Measurements from ENCODE around the gene PNMA8C.

Gene PNMA8C

DNA sequence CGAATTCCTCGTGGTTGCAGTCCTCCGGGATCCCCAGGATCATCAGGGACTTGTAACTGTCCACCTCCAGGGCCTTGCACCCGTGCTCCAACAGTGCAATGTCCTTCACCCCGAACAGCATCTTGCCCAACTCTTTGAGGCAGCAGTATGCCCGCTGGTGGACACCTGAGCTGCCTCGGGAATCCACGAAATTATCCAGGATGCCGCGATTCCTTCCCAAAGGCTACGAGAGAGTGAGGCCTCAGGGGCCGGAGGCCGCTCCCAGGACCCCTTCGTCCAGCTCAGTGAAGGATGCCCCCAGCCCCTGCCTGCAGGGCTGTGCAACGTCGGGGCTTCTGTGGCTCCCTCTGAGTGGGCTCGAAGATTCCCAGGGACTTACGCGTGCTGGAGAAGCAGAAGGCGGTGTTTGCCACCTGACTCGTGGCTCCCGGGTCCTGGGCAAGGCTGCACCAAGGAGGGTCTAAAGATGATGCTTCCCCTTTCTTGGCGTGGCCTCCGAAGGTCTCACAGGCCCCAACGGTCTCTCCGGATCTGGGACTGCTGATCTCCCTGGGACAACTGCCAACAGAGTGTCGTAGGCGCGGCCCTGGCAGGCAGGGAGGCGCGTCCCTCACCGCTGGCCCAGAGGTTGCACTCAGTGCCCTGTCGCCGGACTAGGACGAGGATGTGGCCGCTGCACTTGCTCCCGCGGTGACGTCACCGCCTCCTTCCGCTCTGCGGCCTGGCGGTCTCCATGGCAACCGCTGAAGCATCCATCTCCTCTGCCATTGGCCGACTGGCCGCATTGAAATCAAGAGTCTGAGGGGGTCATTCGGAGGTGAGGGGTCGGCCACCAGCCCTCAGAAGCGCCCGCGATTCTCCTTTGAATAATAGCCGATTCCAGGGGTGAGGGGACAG lies at the start of gene PNMA8C:
PNMA8C (minus strand) TSS at position 698 of the 897 bp plus-strand sequence; CDS start at position 121, 577 bp downstream.
- TF ChIP-seq ZBTB7A (IDR thresholded peaks at IDR 0.05; ENCODE audit: low read depth) (no peak), EGR1 (IDR thresholded peaks at IDR 0.05) (no peak), NFIC (IDR thresholded peaks at IDR 0.05) (no peak), CREB1 (IDR thresholded peaks at IDR 0.05; ENCODE audit: low read depth) (no peak)
- TF ChIP-seq, protein P1, sequence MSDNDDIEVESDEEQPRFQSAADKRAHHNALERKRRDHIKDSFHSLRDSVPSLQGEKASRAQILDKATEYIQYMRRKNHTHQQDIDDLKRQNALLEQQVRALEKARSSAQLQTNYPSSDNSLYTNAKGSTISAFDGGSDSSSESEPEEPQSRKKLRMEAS (IDR thresholded peaks at IDR 0.05): no peak

DNA sequence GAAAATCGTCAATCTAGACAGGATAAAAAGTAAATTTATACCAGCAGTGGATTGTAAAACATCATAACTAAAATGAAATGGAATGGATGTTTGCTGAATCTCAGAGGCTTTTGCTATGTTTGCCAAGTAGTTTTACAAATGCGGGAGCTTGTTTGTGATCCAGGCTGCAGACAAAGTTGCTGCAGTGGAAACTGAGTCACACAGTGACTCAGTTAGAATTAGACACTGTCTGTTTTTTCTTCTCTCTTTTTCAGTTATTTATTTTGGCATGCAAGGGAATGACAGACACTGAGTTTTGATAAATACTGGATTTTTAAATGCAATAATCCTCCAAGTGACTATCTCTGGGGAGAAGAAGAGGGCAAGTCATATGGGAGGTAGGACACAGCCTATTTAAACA lies 47.2 kb upstream of the PNMA8C start:
- TF ChIP-seq, protein P2, sequence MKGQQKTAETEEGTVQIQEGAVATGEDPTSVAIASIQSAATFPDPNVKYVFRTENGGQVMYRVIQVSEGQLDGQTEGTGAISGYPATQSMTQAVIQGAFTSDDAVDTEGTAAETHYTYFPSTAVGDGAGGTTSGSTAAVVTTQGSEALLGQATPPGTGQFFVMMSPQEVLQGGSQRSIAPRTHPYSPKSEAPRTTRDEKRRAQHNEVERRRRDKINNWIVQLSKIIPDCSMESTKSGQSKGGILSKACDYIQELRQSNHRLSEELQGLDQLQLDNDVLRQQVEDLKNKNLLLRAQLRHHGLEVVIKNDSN (IDR thresholded peaks at IDR 0.05): no peak
- TF ChIP-seq, protein P3, sequence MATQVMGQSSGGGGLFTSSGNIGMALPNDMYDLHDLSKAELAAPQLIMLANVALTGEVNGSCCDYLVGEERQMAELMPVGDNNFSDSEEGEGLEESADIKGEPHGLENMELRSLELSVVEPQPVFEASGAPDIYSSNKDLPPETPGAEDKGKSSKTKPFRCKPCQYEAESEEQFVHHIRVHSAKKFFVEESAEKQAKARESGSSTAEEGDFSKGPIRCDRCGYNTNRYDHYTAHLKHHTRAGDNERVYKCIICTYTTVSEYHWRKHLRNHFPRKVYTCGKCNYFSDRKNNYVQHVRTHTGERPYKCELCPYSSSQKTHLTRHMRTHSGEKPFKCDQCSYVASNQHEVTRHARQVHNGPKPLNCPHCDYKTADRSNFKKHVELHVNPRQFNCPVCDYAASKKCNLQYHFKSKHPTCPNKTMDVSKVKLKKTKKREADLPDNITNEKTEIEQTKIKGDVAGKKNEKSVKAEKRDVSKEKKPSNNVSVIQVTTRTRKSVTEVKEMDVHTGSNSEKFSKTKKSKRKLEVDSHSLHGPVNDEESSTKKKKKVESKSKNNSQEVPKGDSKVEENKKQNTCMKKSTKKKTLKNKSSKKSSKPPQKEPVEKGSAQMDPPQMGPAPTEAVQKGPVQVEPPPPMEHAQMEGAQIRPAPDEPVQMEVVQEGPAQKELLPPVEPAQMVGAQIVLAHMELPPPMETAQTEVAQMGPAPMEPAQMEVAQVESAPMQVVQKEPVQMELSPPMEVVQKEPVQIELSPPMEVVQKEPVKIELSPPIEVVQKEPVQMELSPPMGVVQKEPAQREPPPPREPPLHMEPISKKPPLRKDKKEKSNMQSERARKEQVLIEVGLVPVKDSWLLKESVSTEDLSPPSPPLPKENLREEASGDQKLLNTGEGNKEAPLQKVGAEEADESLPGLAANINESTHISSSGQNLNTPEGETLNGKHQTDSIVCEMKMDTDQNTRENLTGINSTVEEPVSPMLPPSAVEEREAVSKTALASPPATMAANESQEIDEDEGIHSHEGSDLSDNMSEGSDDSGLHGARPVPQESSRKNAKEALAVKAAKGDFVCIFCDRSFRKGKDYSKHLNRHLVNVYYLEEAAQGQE (IDR thresholded peaks at IDR 0.05; ENCODE audit: low read depth): no peak
- TF ChIP-seq CREB1 (IDR thresholded peaks at IDR 0.05; ENCODE audit: low read depth): no peak
- TF ChIP-seq TEAD4 (IDR thresholded peaks at IDR 0.05): no peak
- TF ChIP-seq EGR1 (IDR thresholded peaks at IDR 0.05): no peak
- no peak for TF ChIP-seq TAF1 (IDR thresholded peaks at IDR 0.05; ENCODE audit: low read depth)
- TF ChIP-seq EP300 (IDR thresholded peaks at IDR 0.05; ENCODE audit: borderline replicate concordance): no peak
- no peak for TF ChIP-seq TCF12 (IDR thresholded peaks at IDR 0.05; ENCODE audit: low read depth)
- no peak for TF ChIP-seq NFIC (IDR thresholded peaks at IDR 0.05)
- TF ChIP-seq YY1 (IDR thresholded peaks at IDR 0.05; ENCODE audit: low read depth): no peak
- TF ChIP-seq, protein P1 (IDR thresholded peaks at IDR 0.05): no peak

DNA sequence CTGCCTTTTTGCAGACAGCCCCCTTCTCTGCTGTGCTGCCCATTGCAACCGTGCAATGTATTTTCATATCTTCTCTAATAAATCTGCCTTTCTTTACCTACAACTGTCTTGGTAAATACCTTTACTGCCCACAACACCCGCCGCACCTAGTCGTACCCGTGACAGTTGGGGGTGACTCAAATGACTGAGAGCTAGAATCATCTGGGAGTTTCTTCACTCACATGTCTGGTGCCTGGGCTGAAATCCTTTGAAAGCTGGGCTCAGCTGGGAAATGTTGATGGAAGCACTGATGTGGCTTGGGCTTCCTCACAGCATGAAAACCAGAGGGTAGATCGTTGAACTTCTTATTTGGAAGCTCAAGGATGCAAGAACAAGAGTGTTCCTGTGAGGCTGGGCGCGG lies 45.5 kb upstream of the PNMA8C start:
- TF ChIP-seq EP300 (IDR thresholded peaks at IDR 0.05; ENCODE audit: borderline replicate concordance) (no peak), EGR1 (IDR thresholded peaks at IDR 0.05) (no peak), NFIC (IDR thresholded peaks at IDR 0.05) (no peak), ZBTB7A (IDR thresholded peaks at IDR 0.05; ENCODE audit: low read depth) (0 out of 2 replicates have a peak, but pooled peaks have one; percentile 43)

DNA sequence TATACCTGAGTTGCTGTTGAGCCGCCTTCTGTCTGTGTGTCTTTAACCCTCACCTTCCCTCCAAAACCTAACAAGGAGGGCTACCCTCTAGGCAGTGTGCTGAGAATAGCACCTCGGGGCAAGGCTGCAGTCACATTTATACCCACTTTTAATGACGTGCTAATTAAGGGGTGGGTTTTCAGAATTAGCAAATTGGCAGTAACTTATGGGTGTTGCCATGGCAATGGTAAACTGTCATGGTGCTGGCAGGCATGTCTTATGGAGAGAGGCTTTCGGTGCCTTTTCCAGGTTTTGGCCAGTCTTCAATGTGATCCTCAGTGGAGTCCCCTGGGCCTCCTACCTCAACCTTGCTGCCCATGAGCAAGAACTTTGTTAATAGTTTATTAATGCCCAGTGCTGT lies 43.9 kb upstream of the PNMA8C start:
- no peak for TF ChIP-seq TEAD4 (IDR thresholded peaks at IDR 0.05)
- TF ChIP-seq FOXM1 (IDR thresholded peaks at IDR 0.05; ENCODE audit: borderline replicate concordance, low read depth): no peak
- no peak for TF ChIP-seq TAF1 (IDR thresholded peaks at IDR 0.05; ENCODE audit: low read depth)
- TF ChIP-seq, protein P1 (IDR thresholded peaks at IDR 0.05): no peak
- TF ChIP-seq CREB1 (IDR thresholded peaks at IDR 0.05; ENCODE audit: low read depth): no peak
- no peak for TF ChIP-seq EP300 (IDR thresholded peaks at IDR 0.05; ENCODE audit: borderline replicate concordance)
- no peak for TF ChIP-seq ZBTB7A (IDR thresholded peaks at IDR 0.05; ENCODE audit: low read depth)
- TF ChIP-seq NFIC (IDR thresholded peaks at IDR 0.05): no peak
- no peak for TF ChIP-seq EGR1 (IDR thresholded peaks at IDR 0.05)
- TF ChIP-seq, protein P2 (IDR thresholded peaks at IDR 0.05): no peak
- TF ChIP-seq TCF12 (IDR thresholded peaks at IDR 0.05; ENCODE audit: low read depth): no peak
- TF ChIP-seq, protein P3 (IDR thresholded peaks at IDR 0.05; ENCODE audit: low read depth): no peak
- no peak for TF ChIP-seq CEBPB (IDR thresholded peaks at IDR 0.05)

DNA sequence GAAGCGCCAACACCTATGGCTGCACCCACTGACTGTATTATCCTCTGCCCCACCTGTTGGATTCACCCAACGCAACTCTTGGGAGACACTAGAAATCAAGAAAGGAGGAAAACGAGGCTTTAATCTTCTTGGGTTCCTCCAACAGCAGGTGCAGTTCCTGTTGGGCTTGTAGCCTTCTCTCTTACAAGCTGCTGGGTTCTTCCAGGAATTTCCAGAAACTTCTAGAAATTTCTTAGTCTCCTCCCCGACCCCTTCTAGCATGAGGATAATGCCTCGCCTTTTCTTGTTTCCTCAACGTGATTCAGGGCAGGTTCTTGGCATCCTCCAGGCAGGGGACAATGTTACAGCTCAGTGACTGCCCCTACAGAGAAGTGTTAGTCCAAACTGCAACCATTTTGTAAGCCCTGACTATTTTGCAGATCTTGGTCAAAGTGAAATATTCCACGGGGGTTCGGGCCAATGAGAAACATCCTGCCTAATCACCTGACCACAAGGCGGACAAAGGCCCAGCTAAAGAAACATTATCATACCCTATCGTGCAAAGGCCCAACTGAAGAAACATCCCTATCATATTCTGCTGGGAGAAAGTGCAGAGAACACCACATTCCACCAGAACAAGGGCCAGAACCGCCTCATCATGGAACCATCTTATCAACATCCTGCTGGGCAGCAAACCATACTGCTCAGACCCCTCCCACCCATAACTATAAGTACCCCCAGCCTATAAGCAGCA lies 43.2 kb upstream of the PNMA8C start:
- TF ChIP-seq, protein P2 (IDR thresholded peaks at IDR 0.05): no peak
- no peak for TF ChIP-seq EGR1 (IDR thresholded peaks at IDR 0.05)
- TF ChIP-seq NFIC (IDR thresholded peaks at IDR 0.05): no peak
- TF ChIP-seq ZBTB7A (IDR thresholded peaks at IDR 0.05; ENCODE audit: low read depth): no peak
- TF ChIP-seq FOXM1 (IDR thresholded peaks at IDR 0.05; ENCODE audit: borderline replicate concordance, low read depth): no peak
- TF ChIP-seq YY1 (IDR thresholded peaks at IDR 0.05; ENCODE audit: low read depth): no peak
- TF ChIP-seq RAD21 (IDR thresholded peaks at IDR 0.05; ENCODE audit: low read depth): no peak
- TF ChIP-seq TAF1 (IDR thresholded peaks at IDR 0.05; ENCODE audit: low read depth): no peak
- TF ChIP-seq, protein P1 (IDR thresholded peaks at IDR 0.05): no peak
- TF ChIP-seq CEBPB (IDR thresholded peaks at IDR 0.05): no peak

Measured in Ishikawa (cell line).